Psoas muscle (tissue), 8 donors: ENCODE measurements around the gene FNBP1. TPM values are rescaled to one million over a fixed set of nuclear protein-coding genes. Genes with fewer than 3 reads are reported as not detected.
A peak's percentile ranks its signal among the peaks of the same experiment; 100 is the strongest.

Experiments used
- ATAC-seq, 4 donors: fragments of 200-7000 bp; cut with Tn5 transposase; one replicate each; pipeline ENCODE4 v1.9.1; 2020; ENCODE audit warnings: moderate library complexity in 3 of 4, mild to moderate bottlenecking in 2 of 4
- DNase-seq, 2 donors: peaks; one replicate each; pipeline ENCODE4 v3.0.0-alpha.2; 2020
- H3K27ac ChIP-seq: fragments of 200-600 bp; one replicate; pipeline ENCODE4 v1.8.0; 2022
- H3K27me3 ChIP-seq, 3 donors: fragments of 200-600 bp in 1 of 3; one replicate each; pipeline versions ENCODE4 v1.6.1 to v1.8.0; 2013 to 2022; ENCODE audit warnings: low read length in 2 of 3, mild to moderate bottlenecking in 2 of 3, moderate library complexity in 1 of 3; ENCODE audit not compliant: insufficient read depth in 3 of 3
- H3K36me3 ChIP-seq, 2 donors: fragments of 200-600 bp in 1 of 2; one replicate each; pipeline versions ENCODE4 v1.6.1 to v1.8.0; 2013 to 2022; ENCODE audit warnings: low read depth in 1 of 2, mild to moderate bottlenecking in 1 of 2, moderate library complexity in 1 of 2; ENCODE audit not compliant: insufficient read depth in 1 of 2
- H3K4me1 ChIP-seq: fragments of 200-600 bp; one replicate; pipeline ENCODE4 v1.8.0; 2022
- H3K4me3 ChIP-seq: fragments of 200-600 bp; one replicate; pipeline ENCODE4 v1.8.0; 2022; ENCODE audit warnings: mild to moderate bottlenecking
- H3K9me3 ChIP-seq: fragments of 200-600 bp; one replicate; pipeline ENCODE4 v1.8.0; 2022
- WGBS, 3 donors: extraction: QIAGEN DNeasy Blood & Tissue Kit; methylation state at CpG; one replicate each; pipeline versions ENCODE4 v1.1.6 to v1.1.7; 2013; 5-methylcytosine and 5-hydroxymethylcytosine counted together
- intact Hi-C, 2 donors: fragments of 100-400 bp; cut with DNase I; formaldehyde crosslinking; loops; one replicate each; pipeline versions ENCODE4 v1.11.0 to v1.14.2; 2022
- long read RNA-seq, 2 donors: library from polyadenylated mRNA; unstranded; transcript quantifications; one replicate each; pipeline ENCODE4 v2.0.0, GENCODE V29; 2021
- polyA plus RNA-seq, 3 donors: library from polyadenylated mRNA; stranded (reverse); fragments of 200-250 nt; gene quantifications; one replicate each; pipeline ENCODE4 v1.2.3, GENCODE V29; 2013
- total RNA-seq, 4 donors: library from RNA; stranded (reverse); fragmentation: NEBNext Ultra II Directional in 2 of 4; extraction: Animal tissue kit (Norgen Biotek cat#: 25700) in 2 of 4; gene quantifications; one replicate each; pipeline versions ENCODE4 v1.2.1 to v1.2.4, GENCODE V29; 2021 to 2023
- TF ChIP-seq, protein P1 (sequence below): fragments of 200-600 bp; IDR thresholded peaks from one replicate; pipeline ENCODE4 v1.8.0; 2022; ENCODE audit warnings: antibody characterized with exemption
- donor health status: healthy with polysubstance abuse.
- donor health status: DM: no; HTN: no; CAD: no; lungs with moderate emphysema.
- donor health status: Bipolar disorder and iron deficiency.
- donor health status: healthy.
- donor health status: DM: yes; HTN: yes; CAD: no.
- donor health status: DM: no; HTN: no; CAD: no.
- donor health status: DM: no; HTN: no; CAD: no.
- donor health status: DM: yes; HTN: yes; CAD: no.

FNBP1 gene
- total RNA-seq (10 to 100 TPM; 23.7 to 30.1 (median 27.5) TPM), polyA plus RNA-seq (10 to 100 TPM in 2 of 3 donors, 1 to 10 TPM in 1; 4.6 to 30.5 (median 10.1) TPM)
- long read RNA-seq, donor 1, partial matches to known transcripts, result 1 of 7 reads
- long read RNA-seq, donor 1, other reads (novel, unspliced or antisense), result 6 of 7 reads
- long read RNA-seq, donor 2, partial matches to known transcripts, result 4 of 33 reads
- long read RNA-seq, donor 2, other reads (novel, unspliced or antisense), result 29 of 33 reads

DNA sequence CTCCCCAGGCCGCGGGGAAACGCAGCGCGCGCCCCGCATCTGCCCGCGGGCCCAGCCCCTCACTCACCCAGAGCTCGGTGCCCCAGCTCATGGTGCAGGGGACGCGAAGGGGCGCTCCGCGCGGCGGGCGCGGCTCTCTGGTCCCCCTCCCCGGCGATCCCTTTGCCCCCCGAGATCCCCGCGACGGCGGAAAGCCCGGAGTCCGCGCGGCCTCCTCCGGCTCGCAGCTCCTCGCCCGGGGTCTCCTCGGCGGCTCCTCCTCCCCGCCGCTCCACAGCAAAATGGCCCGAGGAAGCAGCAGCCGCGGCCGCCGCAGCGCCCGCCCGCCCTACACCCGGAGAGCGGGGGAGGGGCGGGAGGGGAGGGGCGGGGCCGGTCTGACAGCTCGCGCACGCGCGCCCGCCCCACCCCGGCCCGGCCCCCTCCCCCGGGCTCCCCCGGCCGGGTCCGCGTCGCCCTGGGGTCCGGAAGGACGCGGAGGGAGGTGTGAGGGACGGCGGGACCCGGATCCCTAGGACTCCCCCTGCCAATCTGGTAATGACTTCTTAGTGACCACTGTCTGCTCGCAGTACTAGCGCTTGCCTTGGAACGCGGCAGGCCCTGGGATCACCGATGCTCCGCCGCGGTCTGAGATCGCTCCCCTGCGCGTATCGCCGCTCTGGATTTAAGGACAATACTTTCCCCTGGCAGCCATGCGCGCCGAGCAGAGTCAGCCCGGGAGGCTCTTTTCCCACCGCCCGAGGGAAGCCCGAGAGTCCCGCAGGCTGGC lies at the start of gene FNBP1:
TSS of gene FNBP1 (minus strand) at position 305 of the 769 bp plus-strand sequence. CDS start at position 91, 214 bp downstream.
- TF ChIP-seq, protein P1, sequence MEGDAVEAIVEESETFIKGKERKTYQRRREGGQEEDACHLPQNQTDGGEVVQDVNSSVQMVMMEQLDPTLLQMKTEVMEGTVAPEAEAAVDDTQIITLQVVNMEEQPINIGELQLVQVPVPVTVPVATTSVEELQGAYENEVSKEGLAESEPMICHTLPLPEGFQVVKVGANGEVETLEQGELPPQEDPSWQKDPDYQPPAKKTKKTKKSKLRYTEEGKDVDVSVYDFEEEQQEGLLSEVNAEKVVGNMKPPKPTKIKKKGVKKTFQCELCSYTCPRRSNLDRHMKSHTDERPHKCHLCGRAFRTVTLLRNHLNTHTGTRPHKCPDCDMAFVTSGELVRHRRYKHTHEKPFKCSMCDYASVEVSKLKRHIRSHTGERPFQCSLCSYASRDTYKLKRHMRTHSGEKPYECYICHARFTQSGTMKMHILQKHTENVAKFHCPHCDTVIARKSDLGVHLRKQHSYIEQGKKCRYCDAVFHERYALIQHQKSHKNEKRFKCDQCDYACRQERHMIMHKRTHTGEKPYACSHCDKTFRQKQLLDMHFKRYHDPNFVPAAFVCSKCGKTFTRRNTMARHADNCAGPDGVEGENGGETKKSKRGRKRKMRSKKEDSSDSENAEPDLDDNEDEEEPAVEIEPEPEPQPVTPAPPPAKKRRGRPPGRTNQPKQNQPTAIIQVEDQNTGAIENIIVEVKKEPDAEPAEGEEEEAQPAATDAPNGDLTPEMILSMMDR, result no peak
- 0 to 1% (median 0%) methylated on average over 29 to 87 of the region's 92 CpGs for WGBS, 3 donors
- Histone ChIP-seq H3K27me3 (no peaks in the 10 kb centered on the region), H3K4me3 (peak within 1 kb of the TSS; percentile 98), H3K4me1 (peaks cover 10% of the 10 kb centered on the region), H3K36me3 (no peaks in the 10 kb centered on the region), H3K9me3 (no peaks in the 10 kb centered on the region), H3K27ac (peak within 1 kb of the TSS; percentile 86)
- DNase-seq (peak; percentile 80 to 89), ATAC-seq (peak; percentile 94 to 96 (median 94))
- intact Hi-C loops, result loop anchor here in 1 of 2 donors (2.0 to 10.0 kb wide), 2 partner anchors 78 to 158 kb away; no protein-coding TSS in a partner anchor

DNA sequence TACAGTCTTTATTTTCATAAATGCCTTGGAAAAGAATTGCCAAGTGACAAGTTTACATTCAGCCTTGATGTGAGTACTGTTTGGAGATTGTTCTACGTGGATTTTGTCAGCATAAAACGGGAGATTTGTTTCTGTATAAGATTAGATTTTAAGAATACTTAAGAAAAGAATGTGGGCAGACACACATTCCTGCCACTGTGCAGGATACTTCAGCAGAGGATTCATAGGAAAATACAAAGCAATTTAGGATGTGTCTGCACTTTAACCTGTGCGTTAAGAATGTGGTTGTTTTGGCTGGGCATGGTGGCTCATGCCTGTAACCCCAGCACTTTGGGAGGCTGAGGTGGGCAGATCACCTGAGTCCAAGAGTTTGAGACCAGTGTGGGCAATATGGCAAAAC lies 47.9 kb upstream of the FNBP1 start:
- WGBS, 3 donors, result 85 to 93% (median 89%) methylated on average over 3 of the region's 3 CpGs
- DNase-seq (no peak), ATAC-seq (no peak)
- no peaks in the 10 kb centered on the region for H3K9me3 ChIP-seq
- H3K27ac ChIP-seq, result no peak overlapping the region
- H3K36me3 ChIP-seq, result peaks cover 3 to 99% of the 10 kb centered on the region in 2 donors
- H3K4me3 ChIP-seq, result no peak overlapping the region
- intact Hi-C loops, result no loop called here
- TF ChIP-seq, protein P1, result no peak
- H3K27me3 ChIP-seq, result no peaks in the 10 kb centered on the region
- H3K4me1 ChIP-seq, result no peaks in the 10 kb centered on the region

DNA sequence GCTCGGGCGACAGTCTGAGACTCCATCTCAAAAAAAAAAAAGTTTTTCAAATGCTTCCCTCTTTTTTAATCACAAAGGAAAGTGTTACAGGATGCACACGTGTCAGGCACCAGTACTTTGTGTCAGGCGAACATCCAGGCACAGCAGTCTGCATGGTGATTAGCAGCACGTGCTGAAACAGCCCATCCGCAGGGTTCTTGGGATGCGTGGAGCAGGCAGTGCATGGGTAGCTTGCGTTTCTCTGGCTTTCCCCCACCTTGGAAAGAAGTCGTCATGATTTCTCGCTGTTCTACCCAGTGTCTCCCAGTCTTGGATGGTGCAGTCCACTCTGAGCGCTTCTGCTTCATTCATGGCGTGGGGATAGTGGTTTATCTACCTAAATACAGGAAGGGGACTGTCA lies 46.2 kb upstream of the FNBP1 start:
- H3K36me3 ChIP-seq, result peaks cover 3 to 97% of the 10 kb centered on the region in 2 donors
- no peak for ATAC-seq
- no peak overlapping the region for H3K4me3 ChIP-seq
- WGBS, 3 donors, result 92 to 96% (median 94%) methylated on average over 12 of the region's 12 CpGs
- H3K27ac ChIP-seq, result no peak overlapping the region
- intact Hi-C loops, result no loop called here
- no peaks in the 10 kb centered on the region for H3K4me1 ChIP-seq
- no peaks in the 10 kb centered on the region for H3K9me3 ChIP-seq
- DNase-seq, result no peak
- H3K27me3 ChIP-seq, result no peaks in the 10 kb centered on the region
- TF ChIP-seq, protein P1, result no peak

DNA sequence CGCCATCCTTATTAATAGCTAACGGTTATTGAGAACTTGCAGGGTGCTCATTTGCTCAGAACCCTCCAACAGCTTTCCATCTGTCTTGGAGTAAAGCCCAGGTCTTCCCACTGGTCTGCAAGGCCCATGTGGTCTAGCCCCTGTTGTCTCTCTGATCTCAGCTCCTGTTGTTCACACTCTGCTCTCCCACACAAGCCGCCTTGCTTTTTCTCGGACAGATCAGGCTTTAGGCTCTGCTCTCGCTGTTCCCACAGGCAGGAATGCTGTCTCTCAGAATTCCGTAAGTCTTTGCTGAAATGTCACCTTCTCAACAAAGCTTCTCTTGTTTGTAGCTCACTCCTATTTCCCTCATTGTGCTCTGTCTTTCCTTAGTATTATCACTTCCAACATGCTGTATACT lies 45.1 kb upstream of the FNBP1 start:
- H3K9me3 ChIP-seq, result no peaks in the 10 kb centered on the region
- H3K36me3 ChIP-seq, result peaks cover 7 to 97% of the 10 kb centered on the region in 2 donors
- no peaks in the 10 kb centered on the region for H3K27me3 ChIP-seq
- ATAC-seq, result no peak
- intact Hi-C loops, result no loop called here
- H3K4me1 ChIP-seq, result no peaks in the 10 kb centered on the region
- 85 to 94% (median 89%) methylated on average over 6 of the region's 6 CpGs for WGBS, 3 donors
- TF ChIP-seq, protein P1, result no peak
- H3K4me3 ChIP-seq, result no peak overlapping the region
- no peak overlapping the region for H3K27ac ChIP-seq
- no peak for DNase-seq
